Neuronal stem cell (in vitro differentiated cells): ENCODE measurements around the gene TSPYL2.
A peak's percentile ranks its signal among the peaks of the same experiment; 100 is the strongest.

Experiments
- DNase-seq: peaks from one replicate; pipeline ENCODE4 v3.0.0-alpha.2; 2013; ENCODE audit warnings: low spot score
- H2AFZ ChIP-seq: one replicate; pipeline ENCODE4 v1.6.1; 2013; ENCODE audit warnings: mild to moderate bottlenecking, low read length, inconsistent platforms
- H2AK5ac ChIP-seq: 2 replicates; pipeline ENCODE4 v1.6.1; 2013; ENCODE audit warnings: low read depth, mild to moderate bottlenecking, inconsistent platforms, low read length, moderate library complexity, mixed read lengths
- H2BK120ac ChIP-seq: 2 replicates; pipeline ENCODE4 v1.6.1; 2013; ENCODE audit warnings: low read depth, mild to moderate bottlenecking, inconsistent platforms, low read length, moderate library complexity, mixed read lengths
- H2BK12ac ChIP-seq: one replicate; pipeline ENCODE4 v1.6.1; 2013; ENCODE audit warnings: low read length, inconsistent platforms
- H2BK15ac ChIP-seq: 2 replicates; pipeline ENCODE4 v1.6.1; 2013; ENCODE audit warnings: mild to moderate bottlenecking, low read length, inconsistent platforms, mixed read lengths
- H2BK5ac ChIP-seq: one replicate; pipeline ENCODE4 v1.6.1; 2013; ENCODE audit warnings: inconsistent platforms, mild to moderate bottlenecking, low read length, moderate library complexity
- H3K14ac ChIP-seq: one replicate; pipeline ENCODE4 v1.6.1; 2013; ENCODE audit warnings: low read length, inconsistent platforms
- H3K18ac ChIP-seq: 2 replicates; pipeline ENCODE4 v1.6.1; 2013; ENCODE audit warnings: low read length, inconsistent platforms
- H3K23ac ChIP-seq: 2 replicates; pipeline ENCODE4 v1.6.1; 2013; ENCODE audit warnings: low read depth, mild to moderate bottlenecking, mixed read lengths, low read length, inconsistent platforms; ENCODE audit not compliant: poor library complexity
- H3K27ac ChIP-seq: replicated peaks from 3 replicates; pipeline ENCODE4 v1.5.1; 2013; ENCODE audit warnings: low read length, inconsistent platforms
- H3K27me3 ChIP-seq, 3 experiments: 2 replicates each; pipeline ENCODE4 v1.6.1; 2013; ENCODE audit warnings: low read length in 3 of 3, mild to moderate bottlenecking in 2 of 3, inconsistent platforms in 1 of 3, low read depth in 1 of 3, mixed read lengths in 1 of 3, moderate library complexity in 1 of 3; ENCODE audit not compliant: control insufficient read depth in 3 of 3, insufficient read depth in 3 of 3
- H3K36me3 ChIP-seq, 2 donors: replicated peaks in 1 of 2; 2 replicates each; pipeline ENCODE4 v1.6.1; 2013; ENCODE audit warnings: low read length in 2 of 2; ENCODE audit not compliant: control insufficient read depth in 2 of 2, insufficient read depth in 2 of 2
- H3K4ac ChIP-seq: 2 replicates; pipeline ENCODE4 v1.6.1; 2013; ENCODE audit warnings: inconsistent platforms, mild to moderate bottlenecking, low read length, moderate library complexity
- H3K4me1 ChIP-seq, 2 donors: 1 replicate in 1 of 2; 2 replicates in 1 of 2; pipeline ENCODE4 v1.6.1; 2013; ENCODE audit warnings: low read length in 2 of 2, low read depth in 1 of 2; ENCODE audit not compliant: control insufficient read depth in 2 of 2, insufficient read depth in 1 of 2
- H3K4me2 ChIP-seq: one replicate; pipeline ENCODE4 v1.6.1; 2013; ENCODE audit warnings: mild to moderate bottlenecking, low read length, inconsistent platforms; ENCODE audit not compliant: insufficient read depth, poor library complexity, severe bottlenecking
- H3K4me3 ChIP-seq, 2 donors: 2 replicates each; pipeline ENCODE4 v1.5.1; 2013; ENCODE audit warnings: low read length in 2 of 2, mild to moderate bottlenecking in 2 of 2, inconsistent platforms in 1 of 2, moderate library complexity in 1 of 2
- H3K79me1 ChIP-seq: one replicate; pipeline ENCODE4 v1.6.1; 2013; ENCODE audit warnings: low read depth, mild to moderate bottlenecking, inconsistent platforms, low read length, moderate library complexity
- H3K9ac ChIP-seq: one replicate; pipeline ENCODE4 v1.6.1; 2013; ENCODE audit warnings: mild to moderate bottlenecking, low read depth, low read length, inconsistent platforms; ENCODE audit not compliant: poor library complexity
- H3K9me3 ChIP-seq, 2 donors: replicated peaks in 1 of 2; 2 replicates each; pipeline versions ENCODE3 to v1.6.1; 2013; ENCODE audit warnings: low read length in 2 of 2, mild to moderate bottlenecking in 2 of 2, inconsistent platforms in 1 of 2, low read depth in 1 of 2, mixed read lengths in 1 of 2, moderate library complexity in 1 of 2; ENCODE audit not compliant: control insufficient read depth in 2 of 2, insufficient read depth in 1 of 2
- H4K8ac ChIP-seq: one replicate; pipeline ENCODE4 v1.6.1; 2013; ENCODE audit warnings: low read depth, mild to moderate bottlenecking, inconsistent platforms, low read length, moderate library complexity
- H4K91ac ChIP-seq: one replicate; pipeline ENCODE4 v1.6.1; 2013; ENCODE audit warnings: low read length, low read depth, mild to moderate bottlenecking, inconsistent platforms; ENCODE audit not compliant: poor library complexity
- WGBS, 2 donors: extraction: QIAGEN DNeasy Blood & Tissue Kit; methylation state at CpG; one replicate each; pipeline ENCODE4 v1.1.7; 2013; ENCODE audit warnings: missing lambda C conversion rate in 2 of 2, mixed read lengths in 1 of 2; ENCODE audit not compliant: insufficient read length in 2 of 2, insufficient replicate concordance in 1 of 2; ENCODE audit errors: extremely low coverage in 2 of 2; 5-methylcytosine and 5-hydroxymethylcytosine counted together

Gene TSPYL2

GRCh38 chrX:53047228-53047627 is 34.9 kb upstream of the TSPYL2 start:
- Histone ChIP-seq H3K36me3 (no peaks in the 10 kb centered on the region), H2BK5ac (no peak overlapping the region), H3K14ac (no peak overlapping the region), H3K9me3 (no peaks in the 10 kb centered on the region), H2BK12ac (no peak overlapping the region), H2BK15ac (no peak overlapping the region), H3K27ac (no peak overlapping the region), H3K4me2 (no peak overlapping the region), H3K4ac (no peak overlapping the region), H2AK5ac (no peak overlapping the region), H3K4me1 (peaks cover 6 to 8% of the 10 kb centered on the region in 2 donors), H2BK120ac (no peak overlapping the region), H4K8ac (no peak overlapping the region), H3K4me3 (no peak overlapping the region), H3K18ac (no peak overlapping the region), H3K23ac (no peak overlapping the region), H3K79me1 (no peaks in the 10 kb centered on the region), H4K91ac (no peak overlapping the region), H3K27me3 (peaks cover 0 to 9% (median 0%) of the 10 kb centered on the region in 3 experiments), H3K9ac (no peak overlapping the region), H2AFZ (peak overlapping the region; percentile 82)
- no peak for DNase-seq
- WGBS, 2 donors: no CpG with 5 or more reads among the region's 6 CpGs

GRCh38 chrX:53048169-53049126 is 33.7 kb upstream of the TSPYL2 start, which contains the start of gene GPR173:
Gene GPR173 (plus strand): TSS chrX:53048789. CDS start chrX:53076622, 27,833 bp downstream.
- peaks cover 0 to 9% (median 0%) of the 10 kb centered on the region in 3 experiments for H3K27me3 ChIP-seq
- peaks cover 6 to 8% of the 10 kb centered on the region in 2 donors for H3K4me1 ChIP-seq
- H3K23ac ChIP-seq: no peak within 1 kb of the TSS
- H3K4ac ChIP-seq: no peak within 1 kb of the TSS
- H3K27ac ChIP-seq: peak within 1 kb of the TSS; percentile 59
- H2BK15ac ChIP-seq: no peak within 1 kb of the TSS
- H3K18ac ChIP-seq: peak within 1 kb of the TSS; percentile 97
- H3K9ac ChIP-seq: peak within 1 kb of the TSS; percentile 83
- H2AK5ac ChIP-seq: no peak within 1 kb of the TSS
- H4K8ac ChIP-seq: no peak within 1 kb of the TSS
- WGBS, 2 donors: no CpG with 5 or more reads among the region's 38 CpGs
- no peaks in the 10 kb centered on the region for H3K9me3 ChIP-seq
- peak within 1 kb of the TSS; percentile 91 for H2BK120ac ChIP-seq
- peak within 1 kb of the TSS; percentile 87 for H2AFZ ChIP-seq
- peak; percentile 48 for DNase-seq
- H4K91ac ChIP-seq: no peak within 1 kb of the TSS
- peak within 1 kb of the TSS; percentile 21 for H3K14ac ChIP-seq
- H2BK5ac ChIP-seq: peak within 1 kb of the TSS; percentile 66
- H3K4me3 ChIP-seq: peak within 1 kb of the TSS; percentile 64 to 95
- H2BK12ac ChIP-seq: no peak within 1 kb of the TSS
- no peaks in the 10 kb centered on the region for H3K36me3 ChIP-seq
- peak within 1 kb of the TSS; percentile 60 for H3K4me2 ChIP-seq
- no peaks in the 10 kb centered on the region for H3K79me1 ChIP-seq

GRCh38 chrX:53049127-53049517 is 33.0 kb upstream of the TSPYL2 start:
- peaks cover 6 to 8% of the 10 kb centered on the region in 2 donors for H3K4me1 ChIP-seq
- no peak overlapping the region for H3K4ac ChIP-seq
- peak overlapping the region; percentile 66 for H2BK5ac ChIP-seq
- no peaks in the 10 kb centered on the region for H3K9me3 ChIP-seq
- H3K18ac ChIP-seq: peak overlapping the region; percentile 48
- no peak overlapping the region for H3K14ac ChIP-seq
- H3K36me3 ChIP-seq: no peaks in the 10 kb centered on the region
- no peak overlapping the region for H4K8ac ChIP-seq
- H2BK120ac ChIP-seq: no peak overlapping the region
- peak overlapping the region; percentile 64 to 95 for H3K4me3 ChIP-seq
- H3K79me1 ChIP-seq: no peaks in the 10 kb centered on the region
- WGBS, 2 donors: no CpG with 5 or more reads among the region's 8 CpGs
- H3K27ac ChIP-seq: no peak overlapping the region
- no peak overlapping the region for H2AFZ ChIP-seq
- H3K4me2 ChIP-seq: peak overlapping the region; percentile 60
- H2BK12ac ChIP-seq: no peak overlapping the region
- DNase-seq: no peak
- H3K23ac ChIP-seq: no peak overlapping the region
- no peak overlapping the region for H4K91ac ChIP-seq
- peak overlapping the region; percentile 77 for H3K9ac ChIP-seq
- no peak overlapping the region for H2AK5ac ChIP-seq
- peaks cover 0 to 5% (median 0%) of the 10 kb centered on the region in 3 experiments for H3K27me3 ChIP-seq
- H2BK15ac ChIP-seq: no peak overlapping the region

- no peaks in the 10 kb centered on the region for H3K27me3 ChIP-seq
- no peak overlapping the region for H2BK5ac ChIP-seq
- no peak for DNase-seq
- no peak overlapping the region for H3K4me2 ChIP-seq
- no peak overlapping the region for H4K91ac ChIP-seq
- no peak overlapping the region for H2BK12ac ChIP-seq
- H3K4me1 ChIP-seq: peaks cover 6 to 8% of the 10 kb centered on the region in 2 donors
- no CpG with 5 or more reads among the region's 6 CpGs for WGBS, 2 donors
- H3K36me3 ChIP-seq: no peaks in the 10 kb centered on the region
- H3K79me1 ChIP-seq: no peaks in the 10 kb centered on the region
- no peak overlapping the region for H3K9ac ChIP-seq
- H2AFZ ChIP-seq: no peak overlapping the region
- H2AK5ac ChIP-seq: no peak overlapping the region
- no peak overlapping the region for H3K18ac ChIP-seq
- no peak overlapping the region for H3K14ac ChIP-seq
- peak overlapping the region in 1 of 2 donors; percentile 13 for H3K4me3 ChIP-seq
- H3K4ac ChIP-seq: no peak overlapping the region
- H4K8ac ChIP-seq: no peak overlapping the region
- no peak overlapping the region for H3K27ac ChIP-seq
- no peak overlapping the region for H3K23ac ChIP-seq
- H2BK15ac ChIP-seq: no peak overlapping the region
- no peaks in the 10 kb centered on the region for H3K9me3 ChIP-seq
- H2BK120ac ChIP-seq: no peak overlapping the region
Observed at GRCh38 chrX:53050841-53051240, 31.3 kb upstream of the TSPYL2 start.
